Kidney (tissue), 14 donors: ENCODE results near the gene SYNE3. TPM values are rescaled to one million over a fixed set of nuclear protein-coding genes. Genes with fewer than 3 reads are reported as not detected.

ENCODE experiments used
- DNase-seq, 5 donors: peaks; one replicate each; pipeline ENCODE4 v3.0.0-alpha.2; 2013 to 2020
- FAIRE-seq: peaks from 2 replicates; lab custom pipeline; 2012; peaks lifted over from hg19 to GRCh38; lab: Jason Lieb, UNC
- H3K27ac ChIP-seq, 2 donors: one replicate each; pipeline ENCODE4 v1.7.0; 2013; ENCODE audit warnings: low read depth in 2 of 2, low read length in 2 of 2, inconsistent platforms in 1 of 2
- H3K27me3 ChIP-seq: one replicate; pipeline ENCODE4 v1.7.1; 2013; ENCODE audit warnings: low read length, inconsistent platforms; ENCODE audit not compliant: control insufficient read depth, insufficient read depth
- H3K36me3 ChIP-seq, 3 donors: one replicate each; pipeline versions ENCODE4 v1.7.0 to v1.7.1; 2013; ENCODE audit warnings: low read length in 3 of 3, control low read depth in 1 of 3, inconsistent platforms in 1 of 3; ENCODE audit not compliant: insufficient read depth in 3 of 3, control insufficient read depth in 2 of 3
- H3K4me1 ChIP-seq, 3 donors: one replicate each; pipeline versions ENCODE4 v1.7.0 to v1.7.1; 2013; ENCODE audit warnings: low read length in 3 of 3, inconsistent platforms in 1 of 3, low read depth in 1 of 3; ENCODE audit not compliant: control insufficient read depth in 2 of 3, insufficient read depth in 2 of 3
- H3K4me3 ChIP-seq, 3 donors: one replicate each; pipeline versions ENCODE4 v1.7.0 to v1.8.1; 2013; ENCODE audit warnings: low read length in 3 of 3, control low read depth in 1 of 3, inconsistent platforms in 1 of 3
- H3K9ac ChIP-seq, 3 donors: one replicate each; pipeline versions ENCODE4 v1.7.0 to v1.7.1; 2013; ENCODE audit warnings: low read length in 3 of 3, control low read depth in 1 of 3, inconsistent platforms in 1 of 3
- H3K9me3 ChIP-seq, 3 donors: one replicate each; pipeline versions ENCODE4 v1.7.0 to v1.7.1; 2013; ENCODE audit warnings: low read length in 3 of 3, control low read depth in 1 of 3, inconsistent platforms in 1 of 3; ENCODE audit not compliant: control insufficient read depth in 2 of 3, insufficient read depth in 1 of 3
- CTCF ChIP-seq: IDR thresholded peaks from 3 replicates; pipeline ENCODE4 v1.5.1; 2012; ENCODE audit warnings: mild to moderate bottlenecking, moderate library complexity, borderline replicate concordance; ENCODE audit not compliant: insufficient read depth; ENCODE audit errors: extremely low read depth
- intact Hi-C: fragments of 100-400 bp; cut with DNase I; formaldehyde crosslinking; loops from one replicate; pipeline ENCODE4 v1.11.1; 2022
- polyA plus RNA-seq: library from polyadenylated mRNA; stranded (reverse); fragments of 350-450 nt; fragmentation: Illumina TruSeq; extraction: RNeasy Lipid Tissue Mini Kit (QIAGEN cat#74804); gene quantifications from one replicate; pipeline ENCODE4 v1.2.3, GENCODE V29; 2014; ENCODE audit warnings: low read depth, low replicate concordance; ENCODE audit not compliant: insufficient read depth
- total RNA-seq: library from RNA; stranded (reverse); fragmentation: NEBNext Ultra II Directional; extraction: Animal tissue kit (Norgen Biotek cat#: 25700); gene quantifications from one replicate; pipeline ENCODE4 v1.2.1, GENCODE V29; 2021
- donor health status: control.
- donor health status: control.
- donor health status: control.
- donor health status: control.
- donor health status: control.
- donor health status: DM: yes; HTN: yes; CAD: no.
- donor health status: Normal renal cell carcinoma (clear cell type).

The SYNE3 gene
- total and polyA plus RNA-seq, 2 donors from 2014 or later = 0.54 to 18.5 TPM

- H3K9ac ChIP-seq = no peak overlapping the region
- H3K27ac ChIP-seq = no peak overlapping the region
- no peak for TF ChIP-seq CTCF
- H3K4me1 ChIP-seq = peaks cover 0 to 21% (median 18%) of the 10 kb centered on the region in 3 donors
- no peak overlapping the region for H3K4me3 ChIP-seq
- H3K27me3 ChIP-seq = no peaks in the 10 kb centered on the region
- intact Hi-C loops = no loop called here
- peak in 1 of 5 donors; percentile 26 for DNase-seq
- FAIRE-seq = no peak
- no peaks in the 10 kb centered on the region for H3K36me3 ChIP-seq
- no peaks in the 10 kb centered on the region for H3K9me3 ChIP-seq
Observed at GRCh38 chr14:95490727-95491451, 25.6 kb downstream of the SYNE3 start.

GRCh38 chr14:95490138-95490509 lies 26.3 kb downstream of the SYNE3 start:
- Histone ChIP-seq H3K36me3 (no peaks in the 10 kb centered on the region), H3K27ac (peak overlapping the region; percentile 53 to 64), H3K4me3 (no peak overlapping the region), H3K27me3 (no peaks in the 10 kb centered on the region), H3K9ac (no peak overlapping the region), H3K9me3 (no peaks in the 10 kb centered on the region), H3K4me1 (peaks cover 0 to 21% (median 16%) of the 10 kb centered on the region in 3 donors)
- DNase-seq (no peak), FAIRE-seq (no peak)
- TF ChIP-seq CTCF = no peak
- intact Hi-C loops = no loop called here

GRCh38 chr14:95489214-95490137 lies 27.0 kb downstream of the SYNE3 start:
- peak in 1 of 5 donors; percentile 19 for DNase-seq
- H3K27ac ChIP-seq = peak overlapping the region; percentile 64 to 77
- no peaks in the 10 kb centered on the region for H3K27me3 ChIP-seq
- no peak for FAIRE-seq
- intact Hi-C loops = no loop called here
- no peak overlapping the region for H3K4me3 ChIP-seq
- H3K4me1 ChIP-seq = peaks cover 0 to 21% (median 16%) of the 10 kb centered on the region in 3 donors
- no peak overlapping the region for H3K9ac ChIP-seq
- H3K36me3 ChIP-seq = no peaks in the 10 kb centered on the region
- H3K9me3 ChIP-seq = no peaks in the 10 kb centered on the region
- no peak for TF ChIP-seq CTCF
